ENCODE data around the gene EVI5. TPM values are rescaled to one million over a fixed set of nuclear protein-coding genes. Genes with fewer than 3 reads are reported as not detected.

The EVI5 gene
- total RNA-seq, 1 donor from 2014 or later, result 3.5 TPM

GRCh38 chr1:92486251-92487077 is 298.4 kb downstream of the EVI5 start, which contains the start of gene GFI1:
Gene GFI1 (minus strand): TSS chr1:92486925. CDS start chr1:92483487, 3,438 bp downstream.
- intact Hi-C loops (cut with micrococcal nuclease), result loop anchor here (1.0 to 10.0 kb wide), 10 partner anchors 52 to 982 kb away; partner anchors contain the start of genes CCDC18, CDC7, DIPK1A and RPL5

GRCh38 chr1:92485381-92486250 is 299.3 kb downstream of the EVI5 start:
- intact Hi-C loops (cut with micrococcal nuclease), result loop anchor here (1.0 to 10.0 kb wide), 12 partner anchors 19 to 981 kb away; partner anchors contain the start of genes CCDC18, CDC7, DIPK1A and RPAP2

GRCh38 chr1:92484472-92485380 is 300.2 kb downstream of the EVI5 start:
- intact Hi-C loops (cut with micrococcal nuclease), result loop anchor here (1.0 to 10.0 kb wide), 9 partner anchors 10 to 980 kb away; partner anchors contain the start of genes CCDC18, CDC7, DIPK1A and RPAP2

- intact Hi-C loops (cut with micrococcal nuclease), result loop anchor here (1.0 to 10.0 kb wide), 5 partner anchors 10 to 979 kb away; partner anchors contain the start of genes CCDC18, CDC7 and TMED5
Measured at GRCh38 chr1:92483610-92484471, 301.1 kb downstream of the EVI5 start.

- intact Hi-C loops (cut with micrococcal nuclease), result loop anchor here (1.0 to 10.0 kb wide), 3 partner anchors 173 to 978 kb away; partner anchors contain the start of genes CCDC18, CDC7 and TMED5
Measured at GRCh38 chr1:92482665-92483609, 302.0 kb downstream of the EVI5 start.

GRCh38 chr1:92481971-92482664 is 302.8 kb downstream of the EVI5 start:
- intact Hi-C loops (cut with micrococcal nuclease), result loop anchor here (10.0 kb wide), 2 partner anchors 703 to 977 kb away; partner anchors contain the start of genes CCDC18, CDC7 and TMED5

GRCh38 chr1:92481599-92481925 is 303.3 kb downstream of the EVI5 start:
- intact Hi-C loops (cut with micrococcal nuclease), result loop anchor here (10.0 kb wide), 2 partner anchors 703 to 977 kb away; partner anchors contain the start of genes CCDC18, CDC7 and TMED5

GRCh38 chr1:92480813-92481598 is 303.9 kb downstream of the EVI5 start:
- intact Hi-C loops (cut with micrococcal nuclease), result loop anchor here (10.0 kb wide), 2 partner anchors 704 to 976 kb away; partner anchors contain the start of genes CCDC18, CDC7 and TMED5

- intact Hi-C loops (cut with micrococcal nuclease), result loop anchor here (10.0 kb wide), 2 partner anchors 704 to 976 kb away; partner anchors contain the start of genes CCDC18, CDC7 and TMED5
Measured at GRCh38 chr1:92480200-92480812, 304.6 kb downstream of the EVI5 start.

- intact Hi-C loops (cut with micrococcal nuclease), result no loop called here
Measured at GRCh38 chr1:92479587-92479986, 305.3 kb downstream of the EVI5 start.

- intact Hi-C loops (cut with micrococcal nuclease), result no loop called here
Measured at GRCh38 chr1:92478393-92478792, 306.5 kb downstream of the EVI5 start.

GRCh38 chr1:92476071-92476631 is 308.8 kb downstream of the EVI5 start:
- intact Hi-C loops (cut with micrococcal nuclease), result no loop called here

- intact Hi-C loops (cut with micrococcal nuclease), result no loop called here
Measured at GRCh38 chr1:92475029-92475428, 309.9 kb downstream of the EVI5 start.

- intact Hi-C loops (cut with micrococcal nuclease), result loop anchor here (1.0 kb wide), 1 partner anchor 10 kb away; no protein-coding TSS in a partner anchor
Measured at GRCh38 chr1:92473781-92474495, 311.0 kb downstream of the EVI5 start.

- intact Hi-C loops (cut with micrococcal nuclease), result no loop called here
Measured at GRCh38 chr1:92470216-92470615, 314.7 kb downstream of the EVI5 start.

Data from T-helper 2 cell treated with Interferon-gamma antibody and Interleukin-4, amounts not matched to agents 100 ng/mL and 5 ng/mL, for 36 hours (primary cell).